SK-N-SH (cell line): ENCODE results near the gene REC8.

Source experiments
- CTCF ChIP-seq: fragments of 200-600 bp; sonication (generic); IDR thresholded peaks from 2 replicates; pipeline ENCODE4 v1.6.1; 2017; ENCODE audit warnings: antibody characterized with exemption, mild to moderate bottlenecking, moderate library complexity
- EP300 ChIP-seq, 2 experiments: IDR thresholded peaks; 2 replicates each; pipeline versions ENCODE4 v1.4.0 to v1.6.1; 2012; ENCODE audit warnings: borderline replicate concordance in 1 of 2, low read depth in 1 of 2, low read length in 1 of 2
- EZH2phosphoT487 ChIP-seq: fragments of 200-600 bp; sonication (generic); IDR thresholded peaks from 2 replicates; pipeline ENCODE4 v1.6.1; 2017; ENCODE audit warnings: low read depth, mixed run types, mild to moderate bottlenecking, antibody characterized with exemption, moderate library complexity, borderline replicate concordance
- FOXM1 ChIP-seq: IDR thresholded peaks from 2 replicates; pipeline ENCODE4 v1.4.0; 2012; ENCODE audit warnings: low read depth, mild to moderate bottlenecking
- IRF3 ChIP-seq: fragments of 150-350 bp; IDR thresholded peaks from 2 replicates; pipeline ENCODE4 v1.6.1; 2016; ENCODE audit warnings: mild to moderate bottlenecking, low read depth, low read length
- JUND ChIP-seq: IDR thresholded peaks from 2 replicates; pipeline ENCODE4 v1.4.0; 2012
- MAX ChIP-seq: IDR thresholded peaks from 2 replicates; pipeline ENCODE4 v1.4.0; 2012; ENCODE audit warnings: low read depth
- PBX3 ChIP-seq: IDR thresholded peaks from 2 replicates; pipeline ENCODE4; 2012
- POLR2AphosphoS5 ChIP-seq: IDR thresholded peaks from 2 replicates; pipeline ENCODE4 v1.6.1; 2012; ENCODE audit warnings: low read depth, low read length
- RAD21 ChIP-seq: IDR thresholded peaks from 2 replicates; pipeline ENCODE4 v1.6.1; 2012; ENCODE audit warnings: mild to moderate bottlenecking, low read length
- SIN3A ChIP-seq: IDR thresholded peaks from 2 replicates; pipeline ENCODE4 v1.6.1; 2012; ENCODE audit warnings: low read depth, mild to moderate bottlenecking, low read length, moderate library complexity, borderline replicate concordance
- TCF12 ChIP-seq: IDR thresholded peaks from 2 replicates; pipeline ENCODE4 v1.4.0; 2012
- TEAD4 ChIP-seq: IDR thresholded peaks from 2 replicates; pipeline ENCODE4 v1.4.0; 2012; ENCODE audit warnings: mild to moderate bottlenecking, borderline replicate concordance; ENCODE audit not compliant: insufficient read depth
- YY1 ChIP-seq: IDR thresholded peaks from 2 replicates; pipeline ENCODE4 v1.4.0; 2012; ENCODE audit warnings: low read depth, mild to moderate bottlenecking

- TF ChIP-seq CTCF = no peak
- TF ChIP-seq IRF3 = no peak
- TF ChIP-seq TEAD4 = no peak
- no peak for TF ChIP-seq MAX
- TF ChIP-seq POLR2AphosphoS5 = no peak
- TF ChIP-seq RAD21 = no peak
- no peak for TF ChIP-seq EP300 (IDR thresholded peaks at IDR 0.05; ENCODE audit: borderline replicate concordance in 1 of 2, low read depth in 1 of 2, low read length in 1 of 2)
- no peak for TF ChIP-seq PBX3
- no peak for TF ChIP-seq SIN3A
- TF ChIP-seq JUND = no peak
- TF ChIP-seq TCF12 = no peak
- TF ChIP-seq EZH2phosphoT487 = no peak
- no peak for TF ChIP-seq YY1
- no peak for TF ChIP-seq FOXM1
These were observed 40.3 kb upstream of the REC8 start for GRCh38 chr14:24131549-24131966.
